Measurements from ENCODE around the gene ANKRD12.
"Not testable (repeated sequence)": the region's sequence is repeated elsewhere in the genome, so short reads cannot be mapped to it uniquely, and the experiment has no call there.

ANKRD12 gene

GRCh38 chr18:9234528-9234927 is 97.9 kb downstream of the ANKRD12 start:
- DNase-seq: no peak

- no peak for DNase-seq
These were observed 101.4 kb downstream of the ANKRD12 start for GRCh38 chr18:9237981-9238380.

GRCh38 chr18:9239720-9240119 is 103.1 kb downstream of the ANKRD12 start:
- DNase-seq: no peak

GRCh38 chr18:9240270-9240669 is 103.7 kb downstream of the ANKRD12 start:
- no peak for DNase-seq

- DNase-seq: no peak
These were observed 106.4 kb downstream of the ANKRD12 start for GRCh38 chr18:9243029-9243428.

GRCh38 chr18:9244376-9244775 is 107.8 kb downstream of the ANKRD12 start:
- DNase-seq: no peak

GRCh38 chr18:9248661-9249060 is 112.1 kb downstream of the ANKRD12 start:
- no peak for DNase-seq

- DNase-seq: no peak
These were observed 112.7 kb downstream of the ANKRD12 start for GRCh38 chr18:9249254-9249653.

- no peak for DNase-seq
These were observed 122.6 kb downstream of the ANKRD12 start for GRCh38 chr18:9259173-9259572.

- no peak for DNase-seq
These were observed 124.1 kb downstream of the ANKRD12 start for GRCh38 chr18:9260388-9261380.

GRCh38 chr18:9263264-9263663 is 126.7 kb downstream of the ANKRD12 start:
- DNase-seq: no peak

GRCh38 chr18:9264797-9265196 is 128.2 kb downstream of the ANKRD12 start:
- not testable (repeated sequence) for DNase-seq

GRCh38 chr18:9273221-9273620 is 136.6 kb downstream of the ANKRD12 start:
- DNase-seq: no peak

GRCh38 chr18:9275890-9276289 is 139.3 kb downstream of the ANKRD12 start:
- DNase-seq: no peak

GRCh38 chr18:9278028-9278427 is 141.4 kb downstream of the ANKRD12 start:
- DNase-seq: no peak

GRCh38 chr18:9280849-9281248 is 144.3 kb downstream of the ANKRD12 start:
- DNase-seq: no peak

GRCh38 chr18:9281780-9282179 is 145.2 kb downstream of the ANKRD12 start:
- no peak for DNase-seq

- DNase-seq: no peak
These were observed 147.2 kb downstream of the ANKRD12 start for GRCh38 chr18:9283791-9284190.

- DNase-seq: no peak
These were observed 149.0 kb downstream of the ANKRD12 start for GRCh38 chr18:9285604-9286003.

GRCh38 chr18:9287036-9287435 is 150.5 kb downstream of the ANKRD12 start:
- DNase-seq: no peak

- no peak for DNase-seq
These were observed 153.1 kb downstream of the ANKRD12 start for GRCh38 chr18:9289698-9290097.

GRCh38 chr18:9290156-9290555 is 153.6 kb downstream of the ANKRD12 start:
- DNase-seq: no peak

GRCh38 chr18:9292047-9292446 is 155.5 kb downstream of the ANKRD12 start:
- no peak for DNase-seq

GRCh38 chr18:9293948-9294347 is 157.4 kb downstream of the ANKRD12 start:
- no peak for DNase-seq
